Esophagus mucosa (tissue), 1 donor: Measurements from ENCODE around the gene CD3D. TPM values are rescaled to one million over a fixed set of nuclear protein-coding genes. Genes with fewer than 3 reads are reported as not detected.

ENCODE experiments used
- ATAC-seq: fragments of 200-7000 bp; cut with Tn5 transposase; one replicate; pipeline ENCODE4 v1.9.1; 2020
- total RNA-seq: library from RNA; stranded (reverse); gene quantifications from one replicate; pipeline ENCODE4 v1.2.4, GENCODE V29; 2023
- donor health status: DM: yes; HTN: yes; CAD: no.

CD3D gene
- total RNA-seq, 1 donor from 2014 or later, result 4.0 TPM

DNA sequence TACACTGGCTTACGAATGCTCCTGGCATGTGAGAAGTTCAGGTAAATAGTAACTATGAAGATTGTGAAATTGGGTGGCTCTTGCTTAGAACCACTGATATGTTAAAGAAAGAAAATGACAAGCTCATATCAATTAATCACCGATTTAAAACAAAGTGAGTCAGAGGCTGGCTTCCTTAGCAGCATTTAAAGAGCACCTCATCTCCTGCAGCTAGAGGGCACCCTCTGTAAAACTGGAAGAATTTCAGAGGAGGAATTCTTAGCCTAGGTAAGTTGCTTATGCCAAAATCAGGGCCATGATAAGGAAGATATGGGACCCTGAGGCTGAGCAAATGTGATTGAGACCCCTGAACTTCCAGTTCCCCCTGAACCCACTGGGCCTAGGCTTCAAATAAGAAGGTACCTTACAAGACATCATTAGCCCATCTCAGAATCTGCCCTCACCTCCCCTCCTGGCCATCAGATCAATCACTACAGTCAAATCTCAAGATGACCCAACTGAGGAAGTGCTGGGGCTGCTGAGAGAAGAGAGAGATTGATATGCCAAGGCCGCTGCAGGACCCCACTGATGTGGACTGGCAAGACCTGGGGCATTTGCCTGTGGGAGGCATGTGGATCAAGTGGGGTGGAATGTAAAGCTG lies 46.6 kb downstream of the CD3D start:
- peak; percentile 68 for ATAC-seq

DNA sequence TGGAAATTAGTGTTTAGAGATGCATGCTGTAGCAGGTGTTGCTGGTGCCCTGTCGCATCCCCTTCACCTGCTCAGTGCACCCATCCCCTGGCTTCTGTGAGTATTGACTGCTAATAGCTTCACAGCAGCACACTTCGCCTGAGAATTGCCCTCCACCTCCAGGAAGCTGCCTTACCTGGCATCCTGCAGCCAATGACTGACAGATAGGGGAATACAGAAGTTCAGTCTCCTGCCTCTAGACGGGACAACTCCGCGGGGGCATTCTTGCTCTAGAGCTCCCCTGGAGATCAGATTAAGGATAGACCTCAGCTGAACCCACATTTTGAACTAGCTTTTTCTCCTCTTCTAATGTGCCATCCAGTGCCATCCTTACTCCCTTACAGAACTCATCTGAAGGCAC lies 47.3 kb downstream of the CD3D start:
- no peak for ATAC-seq

DNA sequence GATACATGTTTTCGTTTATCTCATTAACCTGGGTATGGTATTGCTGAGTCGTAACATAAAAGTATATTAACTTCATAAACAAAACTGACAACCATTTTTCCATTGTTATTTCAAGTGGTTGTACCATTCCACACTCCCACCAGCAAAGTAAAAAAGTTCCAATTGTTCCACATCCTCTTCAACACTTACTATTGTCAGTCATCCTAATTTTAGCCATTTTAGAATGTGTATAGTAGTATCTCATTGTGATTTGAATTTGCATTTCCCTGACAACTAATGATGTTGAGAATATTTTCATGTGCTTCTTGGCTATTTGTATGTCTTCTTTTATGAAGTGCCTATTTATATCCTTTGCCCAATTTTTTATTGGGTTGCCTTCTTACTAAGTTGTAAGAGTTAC lies 48.5 kb downstream of the CD3D start:
- no peak for ATAC-seq

DNA sequence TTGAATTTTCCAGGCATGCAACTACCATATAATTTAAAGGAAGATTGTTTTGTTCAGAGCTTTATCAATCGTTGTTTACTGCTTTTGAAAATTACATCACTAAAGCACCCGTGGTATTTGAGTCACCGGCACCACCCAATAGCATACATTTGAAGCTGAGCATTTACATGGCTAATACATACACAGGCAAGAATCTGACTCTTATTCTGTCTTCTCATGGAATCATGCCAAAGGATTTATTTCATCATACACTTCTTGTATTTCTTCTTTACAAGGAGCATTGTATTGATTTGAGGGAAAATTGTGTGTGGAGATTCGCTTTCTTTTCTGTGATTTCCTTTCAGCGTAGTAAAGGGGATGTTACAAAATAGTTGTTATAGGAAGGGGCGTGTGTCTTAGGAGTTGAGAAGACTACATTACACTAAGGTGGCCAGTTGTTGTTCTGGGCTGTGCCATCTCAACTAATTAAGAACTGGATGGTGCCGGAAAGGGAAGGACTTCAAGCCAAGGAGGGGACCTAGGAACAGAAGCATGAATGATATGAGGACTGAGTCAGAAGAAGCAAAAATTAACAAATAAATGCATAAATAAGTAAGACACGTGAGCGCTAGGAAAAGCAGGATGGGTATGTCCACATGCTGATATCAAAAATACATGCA lies 50.9 kb downstream of the CD3D start:
- ATAC-seq, result peak; percentile 84

DNA sequence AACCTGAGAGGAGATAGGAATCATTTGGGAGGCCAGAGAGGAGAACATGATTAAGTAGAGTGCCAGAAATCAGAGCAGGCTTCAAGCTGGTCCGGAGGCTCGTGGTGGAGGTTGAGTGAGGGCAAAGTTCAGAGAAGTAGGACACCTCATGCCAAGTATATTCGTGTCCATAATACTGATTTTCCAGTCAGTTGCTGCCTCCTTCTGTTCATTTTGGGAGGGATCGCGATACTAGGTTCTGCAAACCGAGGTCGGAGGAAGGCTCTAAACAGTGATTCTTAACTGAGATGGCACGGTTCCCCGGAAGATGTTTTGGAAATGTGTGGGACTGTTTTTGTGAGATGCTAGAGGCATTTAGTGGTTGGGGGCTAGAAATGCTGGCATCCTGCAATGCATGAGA lies 51.6 kb downstream of the CD3D start:
- peak; percentile 80 for ATAC-seq

DNA sequence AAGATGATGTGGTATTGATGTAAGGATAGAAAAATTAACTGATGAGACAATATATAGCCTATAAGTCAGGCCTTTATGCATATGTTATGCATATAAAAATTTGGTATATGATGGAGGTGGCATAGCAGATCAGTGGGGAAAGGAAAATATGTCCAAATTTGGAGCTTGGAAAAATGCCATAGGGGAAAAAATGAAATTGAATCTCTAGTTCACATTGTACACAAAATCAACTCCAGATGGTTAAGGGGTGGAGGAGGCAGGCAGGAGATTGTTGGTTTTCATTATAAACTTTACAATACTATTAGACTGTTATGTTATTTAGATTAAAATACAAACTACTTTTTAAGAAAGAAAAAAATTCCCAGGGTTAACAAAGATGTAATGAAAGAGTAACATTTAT lies 53.1 kb downstream of the CD3D start:
- no peak for ATAC-seq

Other genes starting within 250 kb of the CD3D start
- 2.5 TPM for gene SCN4B, start 189.9 kb downstream of the CD3D start, total RNA-seq
- 0.32 TPM for gene SCN2B, start 166.1 kb downstream of the CD3D start, total RNA-seq
- 2.7 TPM for gene JAML, start 117.7 kb downstream of the CD3D start, total RNA-seq
- 20.7 TPM for gene MPZL3, start 90.3 kb downstream of the CD3D start, total RNA-seq
- gene MPZL2, start 78.4 kb downstream of the CD3D start, total RNA-seq, result 457 TPM
- 1.2 TPM for gene CD3E, start 38.0 kb downstream of the CD3D start, total RNA-seq
- gene CD3G, start 1.6 kb upstream of the CD3D start, total RNA-seq, result 0.76 TPM
- 23.6 TPM for gene UBE4A, start 16.9 kb upstream of the CD3D start, total RNA-seq
- gene ATP5MG, start 58.9 kb upstream of the CD3D start, total RNA-seq, result 186 TPM
- gene KMT2A, start 93.8 kb upstream of the CD3D start, total RNA-seq, result 25.6 TPM
- not detected for gene TTC36, start 184.8 kb upstream of the CD3D start, total RNA-seq
- 8.3 TPM for gene TMEM25, start 188.5 kb upstream of the CD3D start, total RNA-seq
- gene IFT46, start 223.2 kb upstream of the CD3D start, total RNA-seq, result 14.6 TPM
- 71.7 TPM for gene ARCN1, start 229.7 kb upstream of the CD3D start, total RNA-seq